GM18511 (cell line): ENCODE measurements around the gene SLC22A23.
A peak's percentile ranks its signal among the peaks of the same experiment; 100 is the strongest.

ENCODE experiments used
- ATAC-seq: cut with Tn5 transposase; IDR thresholded peaks from one replicate; pipeline ENCODE4 v1.9.1; 2021; ENCODE audit warnings: mild to moderate bottlenecking, moderate library complexity; ENCODE audit not compliant: unreplicated experiment

Gene SLC22A23, protein sequence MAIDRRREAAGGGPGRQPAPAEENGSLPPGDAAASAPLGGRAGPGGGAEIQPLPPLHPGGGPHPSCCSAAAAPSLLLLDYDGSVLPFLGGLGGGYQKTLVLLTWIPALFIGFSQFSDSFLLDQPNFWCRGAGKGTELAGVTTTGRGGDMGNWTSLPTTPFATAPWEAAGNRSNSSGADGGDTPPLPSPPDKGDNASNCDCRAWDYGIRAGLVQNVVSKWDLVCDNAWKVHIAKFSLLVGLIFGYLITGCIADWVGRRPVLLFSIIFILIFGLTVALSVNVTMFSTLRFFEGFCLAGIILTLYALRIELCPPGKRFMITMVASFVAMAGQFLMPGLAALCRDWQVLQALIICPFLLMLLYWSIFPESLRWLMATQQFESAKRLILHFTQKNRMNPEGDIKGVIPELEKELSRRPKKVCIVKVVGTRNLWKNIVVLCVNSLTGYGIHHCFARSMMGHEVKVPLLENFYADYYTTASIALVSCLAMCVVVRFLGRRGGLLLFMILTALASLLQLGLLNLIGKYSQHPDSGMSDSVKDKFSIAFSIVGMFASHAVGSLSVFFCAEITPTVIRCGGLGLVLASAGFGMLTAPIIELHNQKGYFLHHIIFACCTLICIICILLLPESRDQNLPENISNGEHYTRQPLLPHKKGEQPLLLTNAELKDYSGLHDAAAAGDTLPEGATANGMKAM

DNA sequence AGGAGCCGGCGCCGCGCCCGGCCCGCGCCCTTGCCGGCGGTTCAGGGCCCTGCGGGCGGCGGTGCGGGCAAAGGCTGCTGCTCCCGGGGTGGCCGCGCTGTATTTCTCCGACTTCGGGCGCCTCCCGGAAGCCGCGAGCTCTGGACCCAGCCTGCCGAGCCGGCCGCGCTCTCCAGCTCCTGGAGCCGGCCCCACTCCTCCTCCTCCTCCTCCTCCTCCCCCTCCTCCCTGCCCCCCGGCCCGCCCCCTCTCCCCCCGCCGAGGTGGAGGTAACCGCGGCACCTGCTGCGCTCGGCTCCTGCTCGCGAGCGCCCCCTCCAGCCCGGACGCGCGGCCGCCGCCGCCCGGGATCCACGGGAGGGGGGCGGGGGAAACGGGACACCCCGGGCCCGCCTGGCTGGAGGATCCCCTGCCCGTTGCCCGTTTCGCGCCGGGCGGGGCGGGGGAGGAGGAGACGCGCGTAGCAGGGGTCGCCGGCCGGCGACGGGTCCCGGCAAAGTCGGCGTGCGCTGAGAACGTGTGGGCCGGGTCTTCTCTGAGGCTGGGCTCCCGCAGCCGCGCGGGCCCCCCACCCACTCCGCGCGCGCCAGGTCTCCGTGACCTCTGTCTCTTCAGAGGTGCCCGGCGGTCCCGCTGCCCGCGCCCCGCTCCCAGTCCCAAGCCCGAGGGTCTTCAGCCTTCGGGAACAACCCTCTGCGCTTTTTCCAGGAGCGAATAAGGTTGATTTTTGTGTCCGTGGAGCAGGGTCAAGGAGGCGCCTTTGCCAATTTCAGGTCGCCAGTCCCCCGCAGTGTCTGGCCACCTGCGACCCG is at the start of gene SLC22A23:
Gene SLC22A23, minus strand, starts transcription at position 153 of the 812 bp plus-strand sequence. CDS start 491 bp downstream, outside the sequence.
- peak; percentile 68 for ATAC-seq

DNA sequence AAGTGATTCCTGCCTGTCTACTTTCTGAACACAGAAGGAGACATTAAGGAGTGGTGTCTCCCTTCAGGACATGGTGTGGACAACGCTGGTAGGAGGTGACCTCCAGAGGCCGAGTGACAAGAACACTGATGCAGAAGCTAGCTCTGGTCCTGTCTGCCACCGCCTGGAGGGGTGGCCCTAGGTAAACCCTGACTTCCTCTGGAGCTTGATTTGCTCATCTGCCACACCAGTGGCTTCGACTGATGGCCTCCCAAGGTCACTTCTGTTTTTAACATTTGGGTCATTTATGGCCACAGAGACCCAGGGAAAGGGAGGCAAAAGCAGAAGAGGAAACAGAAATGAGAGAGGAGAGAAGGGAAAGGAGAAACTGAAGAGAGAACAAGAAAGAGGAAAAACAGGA is 49.4 kb upstream of the SLC22A23 start:
- no peak for ATAC-seq

DNA sequence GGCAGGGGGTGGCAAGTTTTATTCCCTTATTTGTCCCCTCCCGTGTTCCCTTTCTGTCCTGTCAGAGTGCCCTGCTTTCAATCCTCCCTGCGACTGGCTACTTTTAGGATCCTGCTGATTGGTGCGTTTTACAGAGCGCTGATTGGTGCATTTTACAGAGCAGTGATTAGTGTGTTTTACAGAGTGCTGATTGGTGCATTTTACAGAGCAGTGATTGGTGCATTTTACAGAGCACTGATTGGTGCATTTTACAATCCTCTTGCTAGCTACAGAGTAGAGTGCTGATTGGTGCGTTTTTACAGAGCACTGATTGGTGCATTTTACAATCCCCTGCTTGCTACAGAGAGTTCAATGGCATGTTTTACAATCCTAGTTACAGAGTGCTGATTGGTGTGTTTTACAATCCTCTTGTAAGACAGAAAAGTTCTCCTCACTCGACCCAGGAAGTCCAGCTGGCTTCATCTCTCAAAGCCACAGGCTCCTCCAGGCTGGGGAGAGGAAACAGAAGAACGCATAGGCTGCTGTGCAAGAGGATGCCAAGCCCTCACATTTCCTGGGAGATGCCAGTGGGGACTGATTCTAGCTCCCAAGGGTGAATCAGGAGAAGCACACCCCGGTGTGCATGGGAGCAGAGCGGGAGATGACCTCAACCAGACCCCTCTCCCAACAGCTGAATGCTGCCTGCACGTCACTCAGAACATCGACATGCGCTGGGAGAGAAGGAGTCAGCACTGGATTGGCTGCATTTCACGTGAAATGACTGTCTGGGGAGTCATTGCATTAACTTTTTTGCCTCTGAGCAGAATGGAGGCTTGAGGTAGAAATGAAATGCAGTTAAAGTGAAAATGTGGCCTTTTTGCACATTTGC is 48.3 kb upstream of the SLC22A23 start:
- no peak for ATAC-seq

DNA sequence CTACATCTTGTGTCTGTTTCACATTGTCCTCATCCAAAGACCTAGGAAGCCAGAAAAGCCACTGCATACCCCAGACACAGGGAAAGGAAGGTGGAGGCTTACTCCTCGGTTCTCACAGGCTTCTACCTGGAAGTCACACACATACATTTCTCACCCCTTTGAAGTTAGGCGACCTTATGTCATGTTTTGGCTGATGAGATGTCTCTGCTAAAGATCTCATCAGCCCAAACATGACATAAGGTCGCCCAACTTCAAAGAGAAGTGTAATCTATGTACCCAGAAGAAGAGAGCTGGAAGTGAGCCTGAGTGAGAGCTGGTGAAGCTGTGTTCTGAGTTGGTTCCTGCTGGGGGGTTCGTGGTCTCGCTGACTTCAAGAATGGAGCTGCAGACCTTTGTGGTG is 47.5 kb upstream of the SLC22A23 start:
- no peak for ATAC-seq

DNA sequence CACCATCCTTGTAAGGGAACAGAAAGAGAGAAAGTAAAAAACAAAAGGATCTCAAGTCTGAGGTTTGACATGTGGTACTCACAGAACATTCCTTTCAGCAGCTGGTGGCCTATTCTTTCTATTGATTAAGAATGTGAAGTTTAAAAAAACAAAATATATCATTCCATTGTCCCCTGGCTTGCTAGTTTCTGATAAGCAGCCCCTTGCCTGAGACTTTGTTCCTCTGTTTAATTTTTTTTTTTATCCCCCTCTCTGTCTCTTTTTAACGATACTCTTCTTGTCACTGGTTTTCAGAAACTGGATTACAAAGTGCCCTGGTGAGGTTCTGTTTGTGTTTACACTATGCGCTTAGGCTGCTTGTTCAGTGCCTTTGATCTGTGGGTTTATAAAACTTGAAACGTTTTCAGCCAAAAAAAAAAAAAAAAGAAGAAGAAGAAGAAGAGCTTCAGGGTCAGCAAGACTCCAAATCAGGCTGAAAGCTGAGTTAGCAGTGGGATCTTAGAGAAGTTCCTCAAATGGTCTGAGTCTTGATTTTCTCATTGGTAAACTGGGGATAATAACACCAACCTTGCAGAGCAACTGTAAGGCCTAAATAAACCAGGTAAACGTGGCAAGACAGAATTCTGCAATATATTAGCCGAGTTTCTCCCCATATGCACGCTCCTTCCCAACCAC is 45.1 kb upstream of the SLC22A23 start:
- no peak for ATAC-seq

DNA sequence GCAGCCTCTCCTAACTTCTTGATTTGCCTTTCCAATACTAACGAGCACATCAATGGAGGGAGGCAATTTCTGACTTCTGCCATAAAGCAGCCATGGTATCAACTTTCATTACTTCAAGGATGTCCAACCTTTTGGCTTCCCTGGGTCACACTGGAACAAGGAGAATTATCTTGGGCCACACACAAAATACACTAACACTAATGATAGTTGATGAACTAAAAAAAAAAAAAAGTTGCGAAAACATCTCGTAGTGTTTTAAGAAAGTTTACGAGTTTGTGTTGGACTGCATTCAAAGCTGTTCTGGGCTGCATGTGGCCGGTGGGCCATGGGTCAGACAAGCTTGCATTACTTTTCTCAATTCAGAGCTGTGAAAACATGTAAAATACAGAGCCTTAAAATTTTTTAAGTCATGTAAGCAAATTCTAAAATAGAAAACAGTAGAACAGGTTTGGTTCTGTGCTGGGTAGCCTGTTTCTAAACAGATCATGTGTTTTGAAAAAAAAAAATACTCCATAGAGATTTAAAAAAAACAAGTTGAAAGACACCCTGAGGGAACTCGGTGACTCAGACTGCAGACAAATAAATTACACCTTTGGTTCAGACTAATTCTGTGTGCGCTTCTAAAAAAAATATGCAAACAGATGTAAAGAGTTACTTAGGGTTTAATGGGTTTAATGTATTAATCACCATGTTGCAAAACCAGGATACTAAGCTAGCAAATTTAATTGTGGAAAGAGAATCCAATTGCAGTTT is 43.6 kb upstream of the SLC22A23 start:
- ATAC-seq: no peak

DNA sequence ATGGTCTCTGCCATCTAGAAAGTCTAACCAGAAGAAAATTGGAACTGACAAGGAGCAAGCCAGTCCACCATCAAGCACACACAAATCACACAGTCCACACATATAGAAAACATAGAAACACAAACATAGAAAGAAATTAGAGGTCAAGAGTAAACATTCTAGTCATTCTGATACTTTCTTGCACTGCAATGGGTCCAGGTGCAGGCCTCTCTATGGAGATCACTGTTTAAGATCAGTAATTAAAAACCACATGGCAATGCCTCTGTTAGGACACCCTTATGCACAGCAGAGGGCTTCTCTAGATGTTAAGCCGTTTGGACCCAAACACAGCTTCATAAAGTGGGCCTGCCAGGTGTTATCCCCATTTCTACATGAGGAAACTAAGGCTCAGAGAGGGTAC is 42.8 kb upstream of the SLC22A23 start:
- no peak for ATAC-seq

DNA sequence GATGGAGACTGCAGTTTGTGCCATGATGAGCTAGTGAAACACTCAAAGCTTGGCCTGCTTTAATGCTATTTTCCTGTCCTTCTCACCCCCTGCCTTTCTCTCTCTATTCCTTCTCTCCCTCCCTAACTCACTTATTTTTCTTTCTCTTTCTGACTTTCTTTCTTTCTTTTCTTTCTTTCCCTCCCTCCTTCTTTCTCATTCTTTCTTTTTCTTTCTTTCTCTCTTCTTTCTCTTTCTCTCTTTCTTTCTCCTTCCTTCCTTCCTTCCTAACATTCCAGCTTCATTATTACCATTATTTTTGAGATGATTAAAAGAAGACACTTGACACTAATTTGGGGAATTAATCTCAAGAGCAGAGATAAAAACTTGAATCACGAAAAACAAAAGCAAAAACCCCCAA is 39.5 kb upstream of the SLC22A23 start:
- no peak for ATAC-seq

DNA sequence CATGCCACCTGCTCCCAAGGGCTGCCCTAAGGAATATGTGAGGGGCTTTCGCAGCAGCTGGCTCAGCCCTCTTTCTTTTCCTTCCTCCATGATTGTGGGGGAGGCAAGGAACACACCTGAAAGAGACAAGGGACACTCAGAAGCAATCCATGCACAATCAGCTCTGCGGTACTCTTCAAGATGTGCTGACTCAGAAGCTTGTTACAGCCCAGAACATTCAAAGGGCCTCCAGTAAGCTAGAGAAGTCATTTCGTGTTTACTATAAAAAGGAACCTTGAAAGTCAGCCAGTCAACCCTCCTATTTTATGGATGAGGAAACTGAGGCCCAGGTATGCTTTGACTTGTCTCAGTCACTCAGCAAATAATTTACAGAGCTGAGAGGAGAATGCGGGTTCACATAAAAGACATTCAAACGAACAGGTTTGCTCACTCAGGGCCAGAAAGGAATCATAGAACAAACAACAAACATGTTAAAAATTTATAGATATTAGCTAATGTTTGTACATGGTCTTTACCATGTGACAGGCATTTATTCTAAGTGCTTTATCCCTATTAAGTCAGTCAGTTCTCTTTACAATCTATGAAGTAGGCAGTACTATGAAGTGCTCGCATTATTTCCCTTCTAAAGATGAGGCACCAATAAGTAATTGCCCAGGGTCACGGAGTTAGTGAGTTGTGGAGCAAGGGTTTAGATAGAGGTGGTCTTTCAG is 37.7 kb upstream of the SLC22A23 start:
- no peak for ATAC-seq

DNA sequence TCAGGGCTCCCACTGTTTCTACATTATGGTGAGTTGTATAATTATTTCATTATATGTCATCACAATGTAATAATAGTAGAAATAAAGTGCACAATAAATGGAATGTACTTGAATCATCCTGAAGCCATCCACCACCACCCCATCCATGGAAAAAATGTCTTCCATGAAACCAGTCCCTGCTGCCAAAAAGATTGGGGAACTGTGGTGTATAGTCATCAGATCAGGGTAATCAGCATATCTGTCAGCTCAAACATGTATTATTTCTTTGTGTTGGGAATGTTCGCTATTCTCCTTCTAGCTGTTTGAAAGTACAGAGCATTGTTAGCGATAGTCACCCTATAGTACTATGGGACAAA is 33.8 kb upstream of the SLC22A23 start:
- ATAC-seq: no peak

DNA sequence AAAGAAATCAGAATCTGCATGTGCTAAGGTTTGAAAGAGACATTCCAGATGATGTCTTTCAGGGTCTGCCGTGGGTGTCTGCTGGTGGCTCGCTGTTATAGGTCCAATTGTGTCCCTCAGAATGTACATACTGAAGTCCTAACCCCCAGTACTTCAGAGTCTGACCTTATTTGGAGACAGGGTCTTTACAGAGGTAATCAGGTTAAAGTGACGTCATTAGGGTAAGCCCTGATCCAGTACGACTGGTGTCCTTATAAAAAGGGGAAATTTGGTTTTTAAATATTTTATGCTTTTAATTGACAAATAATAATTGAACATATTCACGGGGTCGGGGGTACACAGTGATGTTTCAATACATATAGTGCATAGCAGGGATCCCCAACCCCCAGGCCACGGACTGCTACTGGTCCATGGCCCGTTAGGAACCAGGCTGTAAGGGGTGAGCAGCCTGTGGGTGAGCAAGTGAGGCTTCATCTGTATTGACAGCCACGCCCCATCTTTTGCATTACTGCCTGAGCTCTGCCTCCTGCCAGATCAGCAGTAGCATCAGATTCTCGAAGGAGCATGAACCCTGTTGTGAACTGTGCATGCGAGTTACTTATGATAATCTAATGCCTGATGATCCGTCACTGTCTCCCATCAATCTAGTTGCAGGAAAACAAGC is 33.2 kb upstream of the SLC22A23 start:
- ATAC-seq: no peak

DNA sequence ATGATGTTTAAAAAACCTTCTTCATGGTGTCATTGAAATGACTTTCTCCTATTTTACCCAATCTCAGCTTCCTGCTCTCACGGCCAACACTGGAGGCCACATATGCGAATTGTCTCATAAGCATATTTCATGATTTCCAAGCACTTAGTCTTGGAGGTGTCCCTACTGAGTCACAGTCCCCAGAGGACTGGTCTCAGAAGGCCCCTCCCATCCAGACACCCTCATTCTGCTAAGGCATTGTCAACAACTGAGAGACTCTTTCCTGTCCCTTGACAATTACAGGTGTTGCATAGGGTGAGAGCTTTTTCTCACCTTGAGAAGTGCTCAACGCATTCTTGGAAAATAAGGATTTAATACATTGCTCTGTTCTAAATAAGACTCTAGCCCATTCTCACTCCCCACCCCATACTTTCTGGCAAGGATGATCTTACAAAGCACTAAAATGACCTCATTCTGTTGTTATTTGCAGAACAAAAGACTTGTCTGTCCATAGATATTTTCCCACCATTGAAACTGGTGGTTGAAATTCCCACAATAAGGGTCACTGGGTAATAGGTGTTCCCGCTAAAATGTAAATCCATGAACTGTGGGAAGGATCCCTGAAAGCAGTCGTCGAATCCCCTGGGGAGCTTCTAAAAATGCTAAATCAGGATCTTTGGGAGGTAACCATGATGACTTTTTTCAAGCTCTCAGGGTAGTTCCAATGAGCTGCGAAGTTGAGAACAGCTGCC is 32.3 kb upstream of the SLC22A23 start:
- ATAC-seq: no peak

DNA sequence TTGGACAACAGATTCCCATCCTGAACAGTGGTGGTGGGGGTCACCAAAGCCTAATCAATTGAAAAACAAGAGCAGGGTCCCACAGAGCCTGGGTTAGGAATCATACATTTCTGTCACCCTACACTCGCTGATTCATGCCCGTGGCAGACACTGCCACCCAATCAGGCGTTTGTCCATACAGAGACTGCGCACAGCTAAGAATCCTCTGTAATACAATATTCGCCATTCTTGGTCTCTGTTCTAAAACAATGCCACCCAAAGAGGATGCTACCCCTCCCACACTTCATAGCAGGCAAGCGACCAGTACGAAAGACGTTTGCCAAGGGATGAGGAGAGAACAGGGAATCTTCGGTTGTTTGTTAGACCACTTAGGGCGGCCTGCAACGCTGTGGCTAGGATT is 28.1 kb upstream of the SLC22A23 start:
- ATAC-seq: no peak

DNA sequence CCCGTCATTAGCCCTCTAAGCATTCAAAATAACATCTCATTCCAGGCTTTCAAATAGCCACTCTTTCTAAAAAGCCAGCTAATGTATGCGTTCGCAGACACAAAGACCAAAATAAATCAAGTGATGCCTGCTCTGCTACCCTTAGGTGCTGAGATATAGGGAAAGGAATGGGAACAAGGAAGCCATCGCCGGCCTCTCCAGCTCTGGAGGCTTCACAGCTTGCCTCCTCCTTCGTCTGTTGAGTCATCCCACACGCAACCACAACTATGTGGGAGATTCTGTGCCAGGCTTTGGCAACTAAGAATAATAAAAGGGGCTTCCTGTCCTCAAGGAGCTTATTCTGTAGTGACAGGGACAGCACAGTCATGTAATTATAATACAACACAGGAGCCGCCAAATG is 27.3 kb upstream of the SLC22A23 start:
- ATAC-seq: no peak

DNA sequence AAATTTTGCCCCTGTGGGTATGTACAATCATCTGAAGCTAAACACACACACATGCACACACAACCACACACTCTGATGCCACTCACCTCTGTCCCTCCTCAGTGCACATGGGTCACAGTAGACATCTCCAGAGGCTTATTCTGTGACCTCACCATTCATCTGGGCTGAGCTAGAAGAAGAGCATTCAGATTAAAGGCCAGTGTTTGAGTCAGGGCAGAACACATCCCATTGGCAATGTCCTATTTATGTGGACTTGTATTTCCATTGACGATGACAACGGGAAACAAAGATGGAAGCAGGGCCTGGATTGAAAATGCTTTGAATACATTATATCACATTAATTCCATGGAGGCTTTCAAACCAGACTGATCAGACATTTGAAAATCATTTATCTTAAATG is 26.8 kb upstream of the SLC22A23 start:
- ATAC-seq: no peak

DNA sequence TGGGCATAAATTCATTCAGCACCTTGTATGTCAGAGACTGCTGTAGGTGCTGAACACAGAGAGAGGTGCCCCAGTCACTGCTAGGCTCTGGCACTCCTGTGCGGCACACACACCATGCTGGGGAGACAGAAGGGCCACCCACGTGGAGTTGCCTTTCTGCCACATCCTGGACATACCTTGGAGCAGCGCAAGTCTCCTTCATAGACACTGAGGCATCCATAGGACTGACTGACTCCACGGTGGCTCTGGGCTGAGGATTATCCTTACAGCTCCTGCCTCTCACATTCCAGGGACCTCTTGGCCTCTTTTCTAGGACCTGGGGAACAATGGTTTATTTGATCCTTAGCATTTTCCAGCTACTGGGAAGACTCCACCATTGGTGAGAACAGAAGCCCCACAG is 26.0 kb upstream of the SLC22A23 start:
- no peak for ATAC-seq

DNA sequence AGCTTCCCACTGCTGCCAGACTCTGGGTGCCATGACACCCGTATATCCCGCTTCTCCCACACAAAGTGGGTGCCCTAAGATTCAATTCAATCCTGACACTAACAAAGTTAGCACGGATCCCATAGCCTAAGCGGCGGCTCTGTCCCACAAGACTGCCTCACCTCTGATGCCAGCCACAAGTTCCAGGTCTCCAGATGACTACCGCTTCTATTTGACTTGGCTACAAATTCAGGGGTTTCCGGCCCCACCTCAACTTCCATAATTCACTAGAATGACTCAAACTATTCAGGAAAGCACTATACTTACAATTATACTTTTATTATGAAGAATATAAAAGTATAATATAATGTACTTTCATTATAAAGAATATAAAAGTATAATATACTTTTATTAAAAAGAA is 24.8 kb upstream of the SLC22A23 start:
- ATAC-seq: no peak

DNA sequence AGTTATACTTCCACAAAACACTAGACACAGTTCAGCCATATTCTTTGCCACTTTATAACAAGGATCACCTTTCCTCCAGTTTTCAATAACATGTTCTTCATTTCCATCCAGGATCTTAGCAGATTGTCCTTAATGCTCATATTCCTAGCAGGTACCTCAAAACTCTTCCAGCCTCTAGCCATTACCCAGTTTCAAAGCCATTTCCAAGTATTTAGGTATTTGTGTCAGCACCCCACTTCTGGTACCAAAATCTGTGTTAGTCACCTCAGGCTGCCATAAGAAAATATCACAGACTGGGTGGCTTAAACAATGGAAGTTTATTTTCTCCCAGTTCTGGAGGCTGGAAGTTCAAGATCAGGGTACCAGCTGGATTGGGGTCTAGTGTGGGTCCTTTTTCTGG is 23.2 kb upstream of the SLC22A23 start:
- no peak for ATAC-seq
